ENCODE results near the gene STRA8.
"Not testable (repeated sequence)": the region's sequence is repeated elsewhere in the genome, so short reads cannot be mapped to it uniquely, and the experiment has no call there.

The STRA8 gene

DNA sequence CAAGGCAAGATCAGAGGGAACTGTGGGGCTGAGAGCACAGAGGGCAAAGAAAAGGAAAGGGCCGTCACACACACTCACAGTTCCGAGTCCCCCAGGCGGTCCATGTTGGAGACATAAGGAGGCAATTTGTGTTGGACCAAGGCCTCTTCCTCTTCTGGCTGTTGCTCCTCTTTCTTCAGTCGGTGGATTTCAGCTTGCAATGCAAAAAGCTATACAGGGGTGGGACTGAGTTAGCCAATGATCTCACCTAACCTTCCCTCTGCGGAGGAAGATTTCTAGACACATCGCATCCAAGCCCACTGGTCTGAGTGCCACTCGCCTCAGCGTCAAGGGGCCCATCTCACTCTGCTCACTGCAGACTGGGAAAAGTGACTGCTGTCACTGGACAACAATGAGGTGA lies 27.8 kb upstream of the STRA8 start:
- DNase-seq (ENCODE audit: low spot score), result no peak

DNA sequence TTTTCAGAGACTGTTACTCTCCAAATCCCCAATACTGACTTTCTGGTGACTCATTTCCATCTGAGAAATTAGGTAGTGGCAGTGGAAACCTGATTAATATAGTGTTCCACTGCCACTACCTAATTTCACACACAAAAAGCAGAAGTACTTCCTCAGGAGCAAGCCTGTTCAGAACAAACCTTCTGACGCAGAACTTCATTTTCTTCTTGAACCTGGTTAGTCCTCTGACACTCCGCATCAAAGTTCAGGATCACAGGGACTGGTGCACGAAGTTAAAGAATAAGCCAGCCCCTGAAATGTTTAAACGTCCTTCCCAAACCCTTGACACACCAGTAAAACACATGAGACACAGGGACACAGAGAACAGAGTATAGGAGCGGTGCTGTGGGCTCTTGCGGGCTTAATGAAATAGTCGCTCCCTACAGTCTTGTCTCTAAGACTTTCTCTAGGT lies 26.7 kb upstream of the STRA8 start:
- no peak for DNase-seq (ENCODE audit: low spot score)

DNA sequence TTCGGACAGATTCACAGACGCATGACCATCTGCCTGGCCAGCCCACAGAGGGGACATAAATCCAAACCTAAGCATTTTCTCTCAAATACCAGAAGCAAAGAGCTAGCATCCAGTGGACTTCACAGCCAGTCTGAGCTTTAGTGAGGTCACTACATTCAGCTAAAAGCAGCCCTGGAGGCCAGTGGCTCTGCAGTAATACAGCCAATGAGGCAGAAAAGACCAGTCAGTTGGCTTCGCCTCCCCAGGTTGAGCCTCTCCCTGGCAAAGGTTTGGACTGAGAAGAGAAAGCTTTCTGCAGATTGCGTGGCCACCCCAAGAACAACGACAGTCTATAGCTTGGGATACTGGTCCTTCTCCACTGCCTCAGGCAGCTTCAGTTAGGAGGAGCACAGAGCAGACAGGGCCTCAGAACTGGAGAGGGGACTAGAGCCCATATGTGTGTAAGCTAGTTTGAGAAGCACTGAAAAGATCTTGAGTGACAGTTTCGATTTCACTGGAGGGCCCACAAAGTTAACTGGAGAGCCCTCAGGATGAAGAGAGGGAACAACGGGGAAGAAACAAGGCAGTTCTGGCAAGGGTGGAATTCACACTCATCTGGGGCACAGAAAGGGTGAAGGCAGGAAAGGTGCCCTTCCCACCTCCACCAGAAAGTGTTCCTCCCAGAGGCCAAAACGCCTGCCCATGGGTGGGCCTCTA lies 26.1 kb upstream of the STRA8 start:
- DNase-seq (ENCODE audit: low spot score), result no peak

DNA sequence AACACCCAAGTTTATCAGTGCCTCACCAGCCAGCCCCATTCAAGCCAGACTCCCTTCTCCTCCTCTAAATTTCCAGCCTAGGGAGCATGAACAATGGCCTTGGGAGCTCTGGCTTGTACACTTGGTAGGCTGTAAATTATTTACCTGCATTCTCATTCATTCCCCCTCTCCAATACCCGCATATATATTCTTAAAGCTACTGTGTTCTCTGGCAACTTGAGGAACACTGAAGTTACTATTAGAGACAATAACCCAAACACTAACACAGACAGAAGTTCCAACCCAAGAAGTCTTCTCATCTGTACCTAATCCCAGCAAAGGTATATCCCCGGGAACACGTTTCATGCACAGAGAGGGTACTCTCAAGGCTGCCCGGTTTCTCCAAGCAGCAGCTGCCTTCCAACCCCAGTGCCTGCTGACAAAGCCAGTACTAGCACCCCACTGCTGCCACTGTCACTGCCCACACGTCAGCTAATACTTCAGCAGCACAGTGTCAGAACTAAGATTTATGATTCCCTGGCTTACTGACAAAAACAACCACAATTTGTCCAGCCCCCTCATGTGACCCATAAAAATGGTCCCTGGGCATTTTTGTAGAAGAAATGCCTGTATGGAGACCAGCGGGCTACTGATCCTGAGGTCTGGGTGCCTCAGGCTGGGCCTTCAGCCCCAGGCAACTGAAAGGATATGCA lies 25.4 kb upstream of the STRA8 start:
- no peak for DNase-seq (ENCODE audit: low spot score)

DNA sequence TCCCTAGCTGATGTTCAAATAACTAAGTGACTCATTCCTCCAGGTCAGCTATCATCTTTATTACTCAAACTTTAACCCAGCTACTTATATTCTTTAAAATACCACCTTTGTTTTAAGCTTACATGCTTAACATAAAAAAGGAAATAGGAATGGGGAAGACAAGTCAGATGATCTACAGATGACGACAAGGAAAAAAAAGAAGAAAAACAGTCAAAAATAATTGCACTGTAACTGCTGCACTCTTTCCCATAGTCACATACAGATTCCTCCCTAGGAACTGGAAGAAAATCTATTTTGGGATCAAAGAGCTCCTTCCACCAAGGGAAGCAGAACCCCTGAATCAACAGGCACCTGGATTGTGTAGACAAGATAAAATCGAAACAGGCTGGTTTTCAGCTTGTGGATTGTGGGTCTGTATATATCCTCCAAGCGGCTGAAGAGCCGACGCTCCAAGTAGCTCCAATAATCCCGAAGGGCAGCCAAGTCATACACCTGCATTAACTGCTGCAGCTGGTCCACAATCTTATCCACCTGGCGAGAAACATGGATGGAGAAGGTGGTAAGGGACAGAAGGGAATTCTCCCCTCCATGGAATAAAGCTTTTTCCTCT lies 24.3 kb upstream of the STRA8 start:
- no peak for DNase-seq (ENCODE audit: low spot score)

DNA sequence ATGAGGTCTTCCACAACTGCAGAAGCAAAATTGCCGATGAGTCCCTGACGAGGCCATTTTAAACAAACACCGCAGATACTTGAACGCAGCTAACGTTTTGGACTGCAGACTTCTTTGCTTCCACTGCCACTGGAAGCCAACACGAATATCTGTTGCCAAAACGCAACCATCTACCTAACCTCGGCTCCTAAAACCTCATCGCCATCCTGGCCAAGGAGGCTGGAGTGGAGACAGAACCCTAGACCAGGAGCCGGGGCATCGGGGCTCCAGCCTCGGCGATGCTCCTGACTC lies 22.8 kb upstream of the STRA8 start:
- peak; percentile 29 for DNase-seq (ENCODE audit: low spot score)

DNA sequence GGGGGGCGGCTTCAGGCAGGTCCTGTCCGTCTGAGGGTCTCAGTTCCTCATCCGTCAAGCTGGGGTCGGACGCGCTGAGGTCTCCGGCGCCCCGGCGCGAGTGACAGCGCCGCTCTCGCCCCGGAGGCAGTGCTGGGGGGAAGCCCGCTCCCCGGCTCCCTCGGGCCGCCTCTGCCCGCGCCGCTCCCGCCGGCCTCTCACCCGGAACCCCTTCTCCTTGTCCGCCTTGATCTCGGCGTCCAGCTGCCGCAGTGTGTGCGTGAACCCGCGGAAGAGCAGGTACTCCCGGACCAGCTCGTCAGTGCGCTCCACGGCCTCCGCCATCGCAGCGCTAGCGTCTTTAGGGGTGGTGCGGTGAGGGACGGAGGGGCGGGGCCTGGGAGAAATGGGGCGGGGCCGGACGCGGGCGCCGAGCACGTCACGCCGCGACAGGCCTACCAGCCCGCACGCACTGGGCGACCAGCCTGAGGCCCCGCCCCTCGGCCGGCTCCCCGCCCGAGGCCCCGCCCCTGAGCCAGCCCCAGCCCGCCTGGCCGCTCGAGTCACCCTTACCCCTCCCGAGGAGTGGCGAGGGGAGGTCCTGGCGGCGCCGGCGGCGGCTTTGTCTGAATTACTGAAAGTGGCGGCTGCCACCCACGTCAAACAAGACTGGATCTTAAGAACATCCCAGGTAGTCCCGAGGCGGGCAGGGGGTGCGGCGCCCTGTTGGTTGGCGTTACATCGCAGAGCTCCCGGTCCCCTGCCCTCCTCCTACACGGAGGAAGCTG lies 22.3 kb upstream of the STRA8 start, which contains the start of gene WDR91:
Gene WDR91, minus strand, starts transcription at position 348 of the 767 bp plus-strand sequence. Its CDS starts 24 bp downstream, at position 324.
- DNase-seq (ENCODE audit: low spot score), result peak; percentile 83

DNA sequence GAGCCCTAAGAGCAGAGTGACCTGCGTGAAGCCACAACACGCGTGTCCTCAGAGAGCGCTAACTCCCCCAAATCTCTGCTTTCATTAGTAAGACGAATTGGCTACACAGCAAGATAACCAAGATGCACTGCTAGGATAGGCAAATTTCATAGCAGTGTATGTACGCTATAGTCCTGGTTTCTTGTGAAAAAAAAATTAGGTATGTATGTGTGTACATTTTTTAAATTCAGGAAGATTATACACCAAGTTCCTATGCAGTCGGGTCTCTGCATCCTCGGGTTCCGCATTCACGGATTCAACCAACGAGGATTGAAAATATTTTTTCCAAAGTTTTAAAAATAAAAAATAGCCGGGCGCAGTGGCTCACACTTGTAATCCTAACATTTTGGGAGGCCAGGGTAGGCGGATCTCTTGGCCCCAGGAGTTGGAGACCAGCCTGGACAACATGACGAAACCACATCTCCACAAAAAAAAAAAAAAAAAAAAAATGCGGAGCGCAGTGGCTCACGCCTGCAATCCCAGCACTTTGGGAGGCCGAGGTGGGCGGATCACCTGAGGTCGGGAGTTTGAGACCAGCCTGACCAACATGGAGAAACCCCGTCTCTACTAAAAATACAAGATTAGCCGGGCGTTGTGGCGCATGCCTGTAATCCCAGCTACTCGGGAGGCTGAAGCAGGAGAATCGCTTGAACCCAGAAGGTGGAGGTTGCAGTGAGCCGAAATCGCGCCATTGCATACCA lies 21.5 kb upstream of the STRA8 start:
- DNase-seq (ENCODE audit: low spot score), result not testable (repeated sequence)

DNA sequence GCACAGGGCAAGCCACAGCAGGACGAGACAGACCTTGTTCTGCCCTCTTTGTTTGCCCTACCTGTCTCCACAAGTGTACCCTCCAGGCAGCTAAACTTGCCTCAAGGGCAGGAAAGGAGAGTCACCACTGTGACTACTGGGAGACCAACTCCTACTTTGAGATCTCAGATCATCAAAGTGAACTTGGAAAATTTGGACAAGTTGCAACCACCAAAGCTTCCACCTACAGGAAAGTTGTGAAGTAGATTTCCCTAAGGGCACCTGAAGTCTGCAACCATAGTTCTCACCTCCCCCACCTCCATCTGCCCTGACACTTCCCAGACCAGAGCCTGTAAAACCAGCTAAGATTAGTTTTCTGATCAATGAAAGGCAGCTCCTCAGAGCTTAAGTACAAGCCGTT lies 19.8 kb upstream of the STRA8 start:
- no peak for DNase-seq (ENCODE audit: low spot score)

DNA sequence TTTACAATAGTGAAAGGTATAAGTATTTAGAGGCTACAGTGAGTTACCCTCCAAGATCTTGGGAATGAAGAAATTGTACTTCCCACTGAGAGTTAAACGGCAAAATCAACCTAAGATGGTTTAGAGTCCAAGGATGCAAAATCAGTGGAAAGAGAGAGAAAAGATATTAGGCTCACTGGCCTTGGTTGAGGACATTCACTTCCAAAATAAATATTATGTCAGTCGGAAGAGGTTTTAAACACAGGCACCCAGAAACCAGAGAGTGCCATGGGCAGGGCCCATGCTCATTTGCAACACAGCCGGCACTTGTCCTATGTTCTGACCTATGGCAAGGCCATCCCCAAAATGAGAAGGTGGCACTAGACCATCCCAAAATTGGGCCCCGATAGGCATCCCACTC lies 18.5 kb upstream of the STRA8 start:
- DNase-seq (ENCODE audit: low spot score), result no peak

DNA sequence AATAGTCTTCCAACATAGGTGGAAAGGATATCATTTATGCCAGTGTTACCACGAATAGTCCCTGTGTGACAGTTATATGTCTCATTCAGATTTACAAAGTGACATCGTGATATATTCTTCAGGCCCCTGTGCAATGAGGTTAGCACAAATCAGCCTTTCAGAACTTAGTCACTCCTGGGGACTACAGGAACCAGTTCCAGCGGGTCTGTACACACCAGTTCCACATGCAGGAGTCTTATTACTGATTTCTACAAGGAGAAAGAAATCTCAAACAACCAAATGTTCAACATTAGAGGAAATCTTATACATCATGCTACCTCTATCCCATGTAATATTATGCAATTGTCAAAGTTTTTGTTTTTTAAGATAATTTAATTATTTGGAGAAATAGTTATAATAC lies 17.9 kb upstream of the STRA8 start:
- no peak for DNase-seq (ENCODE audit: low spot score)

DNA sequence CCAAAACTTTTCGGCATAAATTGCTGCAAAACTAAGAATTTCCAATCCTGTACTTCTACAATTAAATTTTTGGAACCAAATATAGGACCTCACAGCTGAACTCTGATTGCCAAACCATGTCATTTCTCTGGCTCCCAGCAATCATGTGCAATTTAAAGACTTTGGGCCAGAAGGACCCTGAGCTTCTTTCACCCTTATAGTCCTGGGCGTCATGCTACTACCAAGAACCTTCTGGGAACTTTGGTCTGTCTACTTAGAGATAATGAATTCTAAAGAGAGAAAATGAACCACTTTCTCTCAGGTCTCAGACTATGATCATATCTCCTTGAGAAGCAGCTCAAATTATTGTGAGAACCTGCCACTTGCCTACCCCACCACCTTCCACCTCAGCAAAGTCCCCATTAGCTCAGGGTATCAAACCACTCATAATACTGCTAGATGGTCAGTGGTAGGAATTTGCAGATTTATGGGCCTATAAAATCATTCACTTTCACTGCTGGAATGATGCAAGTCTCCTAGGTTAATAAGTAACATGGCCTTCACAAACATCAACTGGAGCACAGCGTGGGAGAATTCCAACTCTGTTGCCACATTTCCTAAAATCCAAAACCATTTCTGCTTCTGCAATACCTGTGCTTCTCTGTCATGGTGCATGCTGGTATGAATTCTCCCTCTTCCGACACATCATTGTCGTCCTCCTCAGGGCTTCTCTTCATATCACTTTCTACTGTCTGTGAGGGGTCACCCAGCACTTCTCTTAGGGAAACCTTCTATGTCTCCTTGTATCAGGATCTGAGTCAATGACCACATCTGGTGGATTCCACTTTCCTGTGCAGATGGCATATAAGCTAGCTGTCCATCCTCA lies 15.8 kb upstream of the STRA8 start:
- peak; percentile 71 for DNase-seq (ENCODE audit: low spot score)

DNA sequence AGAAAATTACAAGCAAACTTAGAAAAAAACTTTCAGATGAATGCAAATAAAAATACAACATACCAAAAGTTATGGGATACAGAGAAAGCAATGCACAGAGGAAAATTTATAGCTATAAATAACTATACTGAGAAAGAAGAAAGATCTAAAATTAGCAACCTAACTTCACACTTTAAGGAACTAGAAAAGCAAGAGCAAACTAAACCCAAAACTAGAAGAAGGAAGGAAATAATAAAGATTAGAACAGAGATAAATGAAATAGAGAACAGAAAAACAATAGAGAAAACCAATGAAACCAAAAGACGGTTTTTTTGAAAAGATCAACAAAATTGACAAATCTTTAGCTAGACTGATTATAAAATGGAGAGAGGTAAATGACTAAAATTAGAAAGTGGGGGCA lies 9.6 kb upstream of the STRA8 start:
- no peak for DNase-seq (ENCODE audit: low spot score)

DNA sequence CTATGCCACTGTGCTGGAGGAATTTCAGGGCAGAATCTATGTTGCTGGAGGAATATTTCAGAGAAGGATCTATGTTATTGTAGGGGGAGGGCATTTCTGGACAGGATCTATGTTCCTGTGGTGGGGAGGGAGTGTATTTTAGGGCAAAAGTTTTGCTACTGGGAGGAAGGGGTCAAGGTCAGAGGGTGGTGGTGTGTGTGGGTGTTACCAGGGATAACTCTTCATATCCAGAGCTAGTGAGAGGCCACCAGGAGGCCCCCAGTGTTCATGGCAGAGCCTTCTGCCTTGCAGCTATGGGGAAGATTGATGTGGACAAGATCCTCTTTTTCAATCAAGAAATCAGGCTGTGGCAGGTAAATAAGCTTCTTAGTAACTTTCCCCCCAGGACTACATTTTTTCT lies 2.0 kb upstream of the STRA8 start:
- no peak for DNase-seq (ENCODE audit: low spot score)

DNA sequence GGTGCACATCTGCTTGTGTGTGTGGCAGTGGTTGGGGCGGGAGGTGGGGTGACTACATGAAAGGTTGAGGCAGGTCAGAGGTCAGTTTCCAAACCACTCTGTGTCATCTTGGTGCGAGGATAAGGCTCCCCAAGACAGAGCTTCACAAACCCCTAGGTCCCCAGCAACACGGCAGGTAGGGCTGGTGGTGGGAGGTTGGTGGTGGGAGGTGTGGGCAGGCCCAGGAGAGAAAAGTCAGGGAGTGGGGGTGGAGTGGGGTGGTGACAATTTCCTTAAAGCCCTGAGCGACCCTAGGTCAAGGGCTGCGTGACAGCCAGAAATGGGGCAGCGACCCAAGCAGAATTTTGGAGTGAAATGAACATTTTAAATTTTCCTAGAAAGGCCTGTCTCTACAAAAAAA lies 1.6 kb upstream of the STRA8 start:
- no peak for DNase-seq (ENCODE audit: low spot score)

DNA sequence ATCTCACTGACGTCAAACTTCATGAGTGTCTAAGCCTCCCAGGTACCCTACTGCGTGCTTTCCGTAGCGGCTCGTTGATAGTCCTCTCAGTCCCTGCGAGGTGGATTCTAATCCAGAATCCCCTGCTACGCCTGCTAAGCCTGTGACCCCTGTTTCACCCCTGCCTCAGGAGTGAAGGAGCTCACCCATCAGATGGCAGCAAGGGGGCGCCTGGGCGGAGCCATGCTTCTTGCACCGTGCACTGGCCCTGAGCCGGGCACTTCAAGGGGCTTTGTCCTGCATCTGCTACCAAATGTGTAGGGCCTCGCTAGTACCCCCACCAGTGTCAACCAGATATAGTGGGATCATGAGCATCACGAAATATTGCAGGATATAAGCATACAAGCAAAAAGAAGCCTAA lies 918 bp upstream of the STRA8 start:
- DNase-seq (ENCODE audit: low spot score), result no peak

DNA sequence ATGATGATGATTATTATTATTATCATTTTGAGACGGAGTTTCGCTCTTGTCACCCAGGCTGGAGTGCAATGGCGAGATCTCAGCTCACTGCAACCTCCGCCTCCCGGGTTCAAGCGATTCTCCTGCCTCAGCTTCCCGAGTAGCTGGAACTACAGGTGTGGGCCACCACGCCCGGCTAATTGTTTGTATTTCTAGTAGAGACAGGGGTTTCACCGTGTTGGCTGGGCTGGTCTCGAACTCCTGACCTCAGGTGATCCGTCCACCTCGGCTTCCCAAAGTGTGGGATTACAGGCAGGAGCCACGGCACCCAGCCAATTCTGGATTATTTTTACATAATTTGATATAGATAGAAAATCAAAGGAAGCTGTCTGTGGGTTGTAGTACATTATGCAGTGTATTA lies 457 bp downstream of the STRA8 start:
- DNase-seq (ENCODE audit: low spot score), result not testable (repeated sequence)

DNA sequence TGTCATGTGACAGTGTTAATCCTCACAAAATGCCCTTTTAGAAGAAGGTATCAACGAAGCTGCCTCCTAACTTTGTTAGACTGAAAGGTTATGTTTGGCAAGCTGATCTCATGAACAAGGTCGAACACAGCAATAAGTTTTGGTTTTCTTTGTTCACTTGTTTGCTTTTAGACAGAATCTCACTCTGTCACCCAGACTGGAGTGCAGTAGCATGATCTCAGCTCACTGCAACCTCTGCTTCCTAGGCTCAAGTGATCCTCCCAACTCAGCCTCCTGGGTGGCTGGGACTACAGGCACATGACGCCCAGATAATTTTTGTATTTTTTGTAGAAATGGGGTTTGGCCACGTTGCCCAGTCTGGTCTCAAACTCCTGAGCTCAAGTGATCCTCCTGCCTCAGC lies 1.1 kb downstream of the STRA8 start:
- DNase-seq (ENCODE audit: low spot score), result no peak

DNA sequence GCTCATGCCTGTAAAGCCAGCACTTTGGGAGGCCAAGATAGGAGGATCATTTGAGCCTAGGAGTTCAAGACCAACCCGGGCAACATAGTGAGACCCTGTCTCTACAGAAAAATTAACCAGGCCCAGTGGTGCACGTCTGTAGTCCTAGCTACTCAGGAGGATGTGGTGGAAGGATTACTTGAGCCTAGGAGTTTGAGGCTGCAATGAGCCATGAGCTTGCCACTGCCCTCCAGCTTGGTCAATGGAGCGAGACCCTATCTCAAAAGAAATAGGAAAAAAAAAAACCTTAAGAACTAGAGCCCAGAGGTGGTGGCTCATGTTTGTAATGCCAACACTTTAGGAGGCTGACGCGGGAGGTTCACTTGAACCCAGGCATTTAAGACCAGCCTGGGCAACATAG lies 2.2 kb downstream of the STRA8 start:
- DNase-seq (ENCODE audit: low spot score), result no peak

DNA sequence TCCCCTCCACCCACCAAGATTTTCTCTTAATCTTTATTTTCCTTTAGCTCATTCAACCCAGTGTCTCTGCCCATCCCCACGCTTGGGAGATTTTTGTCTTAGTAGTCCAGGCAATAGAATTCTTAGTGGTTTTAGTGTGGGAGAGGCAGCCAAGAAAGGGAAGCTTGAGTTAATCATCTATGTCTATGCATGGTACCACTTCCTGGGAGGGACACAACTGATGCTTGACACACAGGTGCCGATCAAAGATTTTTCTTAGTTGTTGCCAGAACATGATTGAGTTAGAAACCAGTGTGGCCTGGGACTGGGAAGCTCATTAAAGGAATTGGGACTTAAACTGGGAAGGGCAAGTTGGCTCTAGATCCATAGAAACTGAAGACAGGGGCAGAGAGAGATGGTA lies 3.1 kb downstream of the STRA8 start:
- DNase-seq (ENCODE audit: low spot score), result no peak

DNA sequence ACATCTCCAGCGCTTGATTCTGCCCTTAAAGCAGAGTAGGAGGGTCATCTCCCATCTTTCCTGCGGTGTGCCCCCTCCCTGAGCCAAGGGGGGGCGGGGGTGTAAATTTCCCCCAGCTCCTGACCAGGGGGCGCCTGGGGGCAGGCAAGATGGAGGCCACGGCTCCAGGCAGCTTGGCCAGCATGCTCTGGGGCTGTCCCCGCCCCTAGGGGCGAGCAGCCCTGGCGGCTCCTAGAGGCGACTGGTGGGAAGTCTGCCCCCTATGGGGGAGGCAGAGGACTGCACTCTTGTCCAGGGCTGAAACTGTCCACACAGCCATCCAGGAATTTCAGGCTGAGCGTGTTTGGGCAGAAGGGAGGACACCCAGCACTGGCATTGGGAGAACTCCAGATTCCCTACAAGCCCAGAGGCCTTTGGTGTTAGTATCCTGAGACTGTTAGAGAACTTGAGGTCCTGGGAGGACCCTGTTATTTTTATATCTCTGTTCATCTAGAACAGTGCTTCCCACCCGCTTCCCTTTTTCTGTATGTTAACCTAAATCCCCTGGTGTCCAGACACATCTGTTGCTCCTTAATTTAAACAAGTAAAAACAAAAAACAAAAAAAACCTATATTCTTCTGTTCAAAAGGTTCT lies 4.6 kb downstream of the STRA8 start:
- DNase-seq (ENCODE audit: low spot score), result no peak

Measured in SW480 (cell line).